Caki2 (cell line): Measurements from ENCODE around the gene FRMD1. TPM values are rescaled to one million over a fixed set of nuclear protein-coding genes. Genes with fewer than 3 reads are reported as not detected.

Source experiments
- DNase-seq: peaks from one replicate; pipeline ENCODE4 v3.0.0-alpha.2; 2015; ENCODE audit warnings: low read depth
- in situ Hi-C: cut with HindIII; loops from 2 replicates; pipeline ENCODE4 v1.10.0; 2016; ENCODE audit warnings: low sequenced_read_pairs, low pct_unique_long_range_greater_than_20kb, mixed read lengths
- total RNA-seq: library from RNA; depleted of rRNA; stranded (reverse); fragments of >200 nt; shearing (Covaris generic); gene quantifications from 2 replicates; pipeline ENCODE4 v1.2.3, GENCODE V29; 2014; ENCODE audit warnings: low replicate concordance; rRNA removed

Gene FRMD1
- total RNA-seq: not detected in 2 replicates

- in situ Hi-C loops: no loop called here
- no peak for DNase-seq
Observed at GRCh38 chr6:168078943-168079405, at the start of gene FRMD1. TSS of gene FRMD1 (minus strand) at chr6:168079212. CDS start at chr6:168079094, 118 bp downstream.

GRCh38 chr6:168128006-168128630, 49.1 kb upstream of the FRMD1 start:
- in situ Hi-C loops: no loop called here

DNA sequence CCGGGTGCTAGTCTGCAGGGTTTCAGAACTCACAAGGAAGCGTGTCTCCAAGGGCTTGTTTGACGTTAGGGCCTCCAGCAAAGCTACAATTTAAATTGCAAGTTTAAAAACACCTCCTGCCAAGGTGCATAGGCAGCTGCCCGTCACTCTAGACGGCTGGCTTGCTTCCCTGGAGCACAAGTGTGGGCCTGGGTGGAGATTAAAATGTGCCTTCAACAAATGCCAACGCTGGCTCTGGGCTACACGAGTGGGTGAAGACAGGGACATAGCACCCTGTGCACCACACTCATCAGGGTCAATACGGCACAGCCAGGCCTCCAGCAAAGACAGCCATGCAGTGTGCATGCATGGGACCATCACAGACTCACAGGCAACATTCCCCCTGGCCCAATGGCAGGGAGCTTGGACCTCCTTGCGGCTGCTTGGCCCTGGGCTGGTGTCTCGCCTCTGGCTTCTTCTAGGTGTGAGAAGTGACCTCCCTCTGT, 48.4 kb upstream of the FRMD1 start:
- in situ Hi-C loops: no loop called here
- DNase-seq: no peak

More at GRCh38 chr6:168128006-168128630, 49.1 kb upstream of the FRMD1 start:
- no peak for DNase-seq

DNA sequence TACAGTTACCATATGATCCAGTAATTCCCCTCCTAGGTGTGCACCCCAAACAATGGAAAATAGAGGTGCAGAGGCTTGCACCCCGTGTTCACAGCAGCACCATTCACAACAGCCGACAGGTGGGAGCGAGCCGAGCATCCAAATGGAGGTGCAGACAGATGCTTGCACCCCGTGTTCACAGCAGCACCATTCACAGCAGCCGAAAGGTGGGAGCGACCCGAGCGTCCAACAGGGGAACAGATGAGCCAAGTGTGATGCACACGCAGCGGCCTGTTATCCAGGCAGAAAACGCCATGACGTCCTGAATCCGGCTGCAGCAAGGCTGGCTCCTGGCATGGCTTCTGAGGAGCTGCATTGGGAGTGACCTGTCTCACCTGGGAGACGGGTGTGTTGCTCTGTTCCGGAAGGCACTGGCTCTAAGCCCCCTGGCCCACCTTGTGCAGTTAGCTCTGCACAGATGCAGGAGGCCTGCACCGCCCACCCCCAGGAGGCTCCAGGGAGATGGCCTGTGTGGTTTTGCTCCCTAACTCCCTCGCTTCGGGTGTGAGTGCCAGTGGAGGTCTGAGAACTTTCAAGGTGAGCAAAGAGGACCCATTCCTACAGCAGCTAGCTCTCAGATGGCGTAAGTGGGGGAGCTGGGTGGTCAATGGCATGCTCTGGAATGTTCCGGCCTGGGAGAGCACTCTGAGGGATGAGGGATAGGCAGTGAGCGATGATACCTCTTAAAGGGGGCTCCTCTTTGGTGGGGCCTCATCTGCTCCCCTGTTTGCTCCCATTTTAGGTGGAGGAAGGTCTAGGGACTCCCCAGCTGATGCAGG, 47.8 kb upstream of the FRMD1 start:
- in situ Hi-C loops: no loop called here
- DNase-seq: no peak

DNA sequence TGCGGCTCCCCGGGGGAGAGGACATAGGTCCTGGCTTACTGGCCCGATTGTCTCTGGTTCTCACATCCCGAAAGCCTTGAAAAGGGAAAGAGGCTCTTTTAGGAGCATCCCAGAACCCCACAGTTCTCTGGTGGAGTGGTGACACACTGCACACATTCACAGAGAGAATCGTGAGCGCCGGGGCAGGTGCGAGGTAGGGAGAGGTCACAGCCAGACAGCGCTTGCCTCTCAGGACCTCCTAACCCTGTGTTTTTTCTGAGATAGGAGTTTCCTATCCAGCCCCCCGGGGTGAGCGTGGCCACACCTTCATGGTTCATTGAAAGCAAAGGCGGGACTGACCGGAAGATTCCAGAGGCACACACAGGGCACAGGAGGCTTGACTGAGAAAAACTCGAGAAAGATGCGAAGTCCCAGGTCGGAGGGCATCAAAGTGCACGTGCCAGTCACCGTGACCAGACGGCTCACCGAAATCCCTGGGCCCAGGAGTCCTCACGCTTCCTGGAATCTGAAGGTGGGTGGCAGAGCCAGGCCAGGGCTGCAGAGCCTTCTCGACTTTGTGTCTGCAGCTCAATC, 46.5 kb upstream of the FRMD1 start:
- in situ Hi-C loops: no loop called here
- no peak for DNase-seq

GRCh38 chr6:168124921-168125320, 45.9 kb upstream of the FRMD1 start:
- in situ Hi-C loops: no loop called here
- DNase-seq: no peak

DNA sequence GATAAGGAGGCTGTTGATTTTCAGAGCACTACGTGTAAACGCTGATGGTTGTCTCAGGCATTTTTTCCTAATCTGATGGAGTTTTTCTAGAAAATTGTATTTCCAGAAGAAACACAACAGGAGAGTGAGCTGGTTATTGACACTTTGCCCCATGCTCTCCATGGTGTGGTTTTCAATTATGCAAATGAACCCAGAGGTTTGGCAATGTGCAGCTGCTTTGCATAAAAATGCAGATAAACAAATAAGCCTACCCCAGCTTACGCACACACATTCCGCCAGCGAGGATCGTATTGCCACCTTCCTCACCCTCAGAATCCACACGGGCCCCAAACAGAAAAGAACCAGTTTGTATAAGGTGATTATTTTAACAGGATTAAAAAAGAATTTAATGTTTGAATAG, 45.1 kb upstream of the FRMD1 start:
- DNase-seq: no peak
- in situ Hi-C loops: no loop called here

GRCh38 chr6:168123165-168123911, 44.3 kb upstream of the FRMD1 start:
- in situ Hi-C loops: no loop called here
- DNase-seq: no peak

GRCh38 chr6:168122521-168122920, 43.5 kb upstream of the FRMD1 start:
- in situ Hi-C loops: no loop called here
- no peak for DNase-seq

GRCh38 chr6:168122011-168122410, 43.0 kb upstream of the FRMD1 start:
- no peak for DNase-seq
- in situ Hi-C loops: no loop called here

DNA sequence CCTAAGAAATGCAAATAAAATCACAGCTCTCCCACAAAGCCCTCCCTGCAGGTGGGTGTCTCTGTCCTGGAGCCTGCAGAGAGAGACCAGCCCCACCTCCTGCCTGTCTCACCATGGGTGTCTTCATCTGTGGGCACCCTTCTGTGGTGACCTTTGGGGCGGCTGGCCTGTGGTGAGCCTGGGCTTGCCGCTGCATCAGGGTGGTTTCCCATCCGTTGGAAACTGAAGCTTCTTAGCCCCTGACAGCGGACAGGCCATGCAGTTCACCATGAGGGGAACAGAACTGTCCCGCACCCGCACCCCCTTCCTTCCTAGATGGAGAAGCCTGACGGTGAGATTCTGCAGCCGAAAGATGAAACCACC, 42.3 kb upstream of the FRMD1 start:
- DNase-seq: no peak
- in situ Hi-C loops: no loop called here

DNA sequence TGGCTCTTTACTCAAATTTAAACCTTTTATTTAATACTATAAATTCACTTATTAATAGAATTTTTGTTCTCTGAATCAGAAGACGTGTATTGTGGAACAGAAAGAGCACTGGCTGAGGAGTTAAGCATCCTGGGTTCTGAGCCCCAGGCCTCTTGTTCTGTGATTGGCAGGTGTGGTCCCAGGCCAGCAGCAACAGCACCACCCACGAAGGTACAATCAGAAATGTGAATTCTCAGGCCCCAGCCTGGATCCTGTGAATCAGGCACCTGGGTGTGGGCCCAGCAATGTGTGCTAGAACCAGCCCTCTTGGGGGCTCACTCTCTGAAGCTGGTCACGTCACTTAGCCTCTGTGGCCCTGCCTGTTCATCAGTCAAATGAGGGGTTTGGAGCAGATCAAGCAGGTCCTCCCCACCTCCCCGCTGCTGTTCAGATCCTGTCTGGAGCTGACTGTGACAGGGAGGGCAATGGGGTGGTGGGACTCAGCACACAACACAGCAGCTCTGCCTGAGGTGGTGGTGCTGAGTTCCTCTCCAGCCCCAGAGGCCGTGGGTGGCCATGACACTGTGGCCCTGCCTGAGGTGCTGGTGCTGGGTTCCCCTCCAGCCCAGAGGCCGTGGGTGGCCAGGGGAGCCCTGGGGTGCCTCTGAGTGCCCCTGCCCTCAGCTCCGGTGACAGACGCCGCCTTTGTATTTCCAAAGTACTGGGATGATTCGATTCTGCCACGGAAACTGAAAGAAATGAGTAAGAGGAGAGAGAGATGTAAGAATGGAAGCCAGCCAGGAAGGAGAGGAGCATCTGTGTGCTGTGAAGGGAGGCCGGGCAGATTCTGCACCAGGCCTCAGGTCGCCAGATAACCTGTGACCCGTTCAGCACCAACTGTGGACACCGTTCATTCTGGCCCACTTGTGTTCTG, 41.6 kb upstream of the FRMD1 start:
- no peak for DNase-seq
- in situ Hi-C loops: no loop called here

- in situ Hi-C loops: no loop called here
- DNase-seq: no peak
Observed at GRCh38 chr6:168119539-168119938, 40.5 kb upstream of the FRMD1 start.

GRCh38 chr6:168118935-168119334, 39.9 kb upstream of the FRMD1 start:
- DNase-seq: no peak
- in situ Hi-C loops: no loop called here

DNA sequence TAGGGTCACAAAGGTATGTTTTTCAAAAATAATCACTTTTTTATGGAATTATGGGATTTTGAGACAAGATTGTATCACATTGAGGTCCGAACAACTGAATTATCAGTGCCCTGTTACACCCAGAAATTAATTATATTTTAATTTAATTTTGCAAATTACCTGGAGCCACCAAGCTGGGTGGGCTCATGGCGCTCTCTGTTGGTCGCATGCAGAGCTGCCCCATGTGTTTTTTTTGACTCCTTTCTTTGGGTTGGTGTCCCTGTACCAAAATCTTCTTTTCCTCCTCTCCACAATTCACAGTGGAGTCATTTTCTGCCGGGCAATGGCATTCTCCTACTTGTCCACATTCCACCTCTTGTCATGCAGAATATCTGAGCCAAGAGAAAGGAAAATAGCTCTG, 38.9 kb upstream of the FRMD1 start:
- in situ Hi-C loops: no loop called here
- DNase-seq: no peak

DNA sequence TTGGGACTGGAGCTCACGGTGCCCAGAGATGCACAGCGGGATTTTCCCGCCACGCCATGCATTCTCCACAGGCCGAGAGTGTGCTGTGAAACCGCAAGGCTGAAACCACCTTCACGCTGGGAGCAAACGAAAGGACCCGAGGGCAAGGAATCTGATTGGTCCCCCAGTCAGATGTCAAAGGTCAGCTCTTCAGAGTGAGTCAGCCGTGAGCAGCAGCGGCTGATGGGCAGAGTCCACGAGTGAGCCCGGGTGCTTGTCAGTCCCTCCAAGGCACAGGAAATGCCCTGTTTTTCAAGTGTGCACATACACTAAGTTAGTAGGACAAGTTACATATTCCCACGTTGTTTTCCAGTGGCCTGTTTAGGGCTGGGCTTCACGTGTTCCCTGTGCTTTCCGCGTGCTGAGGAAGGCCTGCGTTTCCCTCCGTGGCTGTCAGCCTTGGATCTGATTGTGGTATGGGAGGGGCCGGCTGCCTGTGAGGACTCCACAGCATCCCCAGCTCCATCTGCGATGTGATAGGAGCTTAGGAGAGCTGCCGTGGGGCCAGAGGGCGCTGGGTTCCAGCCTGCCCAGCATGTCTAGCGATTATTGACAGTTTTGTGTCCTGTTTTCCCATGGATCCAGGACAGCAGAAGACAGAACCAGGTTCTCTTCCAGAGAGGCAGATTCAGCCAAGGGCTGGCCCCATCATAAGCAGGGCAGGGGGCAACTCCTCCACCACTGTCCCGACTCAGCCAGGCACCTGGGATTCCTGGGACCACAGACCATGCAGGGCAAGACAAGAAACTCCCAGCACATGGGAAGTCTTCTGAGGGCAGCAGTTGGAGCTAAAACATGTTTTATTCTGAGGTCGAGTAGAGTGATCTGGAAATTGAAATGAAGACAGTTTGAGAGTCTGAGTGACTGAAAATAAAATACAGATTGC, 38.2 kb upstream of the FRMD1 start:
- in situ Hi-C loops: no loop called here
- no peak for DNase-seq
